ENCODE results near the gene HIRIP3. TPM values are rescaled to one million over a fixed set of nuclear protein-coding genes. Genes with fewer than 3 reads are reported as not detected.

Gene HIRIP3
- total and polyA plus RNA-seq, 8 donors = 1.8 to 14.8 (median 11.3) TPM

DNA sequence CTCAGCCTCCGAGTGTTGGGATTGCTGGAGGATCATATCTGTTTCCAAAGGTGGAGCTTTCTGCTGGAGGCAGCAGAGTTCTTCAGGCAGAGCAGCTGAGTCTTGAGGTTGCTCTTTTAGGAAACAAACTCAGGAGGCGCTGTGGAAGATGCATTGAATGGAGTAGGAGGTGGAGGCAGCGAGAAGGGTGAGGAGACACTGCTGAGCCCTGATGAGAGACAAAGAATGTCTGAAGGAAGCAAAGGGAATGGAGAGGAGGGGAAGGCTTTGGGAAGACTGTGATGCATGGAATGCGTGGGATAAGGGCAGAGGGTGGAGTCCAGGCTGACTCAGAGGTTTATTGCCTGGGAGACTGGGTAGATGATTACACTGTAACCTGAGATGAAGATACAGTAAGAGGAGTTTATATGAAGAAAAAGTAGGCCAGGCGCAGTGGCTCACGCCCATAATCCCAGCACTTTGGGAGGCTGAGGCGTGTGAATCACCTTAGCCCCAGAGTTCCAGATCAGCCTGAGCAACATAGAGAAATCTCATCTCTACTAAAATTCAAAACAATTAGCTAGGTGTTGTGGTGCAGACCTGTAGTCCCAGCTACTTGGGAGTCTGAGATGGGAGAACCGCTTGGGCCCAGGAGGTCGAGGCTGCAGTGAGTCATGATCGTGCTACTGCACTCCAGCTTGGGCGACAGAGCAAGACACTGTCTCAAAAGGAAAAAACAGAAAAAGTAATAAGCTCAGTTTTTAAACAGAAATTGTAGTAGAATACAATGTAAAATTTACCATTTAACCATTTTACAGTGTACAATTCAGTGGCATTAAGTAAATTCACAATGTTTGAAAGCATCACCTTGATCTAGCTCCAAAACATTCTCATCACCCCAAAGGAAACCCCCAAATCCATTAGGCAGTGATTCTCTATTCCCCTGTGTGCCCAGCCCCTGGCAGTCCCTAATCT lies 51.3 kb downstream of the HIRIP3 start:
- peaks cover 13 to 24% (median 18%) of the 10 kb centered on the region in 4 donors for H3K4me1 ChIP-seq
- TF ChIP-seq POLR2AphosphoS5 (IDR thresholded peaks at IDR 0.05) (peak in 1 of 3 donors; percentile 45), EP300 (IDR thresholded peaks at IDR 0.05) (no peak), POLR2A (IDR thresholded peaks at IDR 0.05) (no peak)
- TF ChIP-seq, protein P1, sequence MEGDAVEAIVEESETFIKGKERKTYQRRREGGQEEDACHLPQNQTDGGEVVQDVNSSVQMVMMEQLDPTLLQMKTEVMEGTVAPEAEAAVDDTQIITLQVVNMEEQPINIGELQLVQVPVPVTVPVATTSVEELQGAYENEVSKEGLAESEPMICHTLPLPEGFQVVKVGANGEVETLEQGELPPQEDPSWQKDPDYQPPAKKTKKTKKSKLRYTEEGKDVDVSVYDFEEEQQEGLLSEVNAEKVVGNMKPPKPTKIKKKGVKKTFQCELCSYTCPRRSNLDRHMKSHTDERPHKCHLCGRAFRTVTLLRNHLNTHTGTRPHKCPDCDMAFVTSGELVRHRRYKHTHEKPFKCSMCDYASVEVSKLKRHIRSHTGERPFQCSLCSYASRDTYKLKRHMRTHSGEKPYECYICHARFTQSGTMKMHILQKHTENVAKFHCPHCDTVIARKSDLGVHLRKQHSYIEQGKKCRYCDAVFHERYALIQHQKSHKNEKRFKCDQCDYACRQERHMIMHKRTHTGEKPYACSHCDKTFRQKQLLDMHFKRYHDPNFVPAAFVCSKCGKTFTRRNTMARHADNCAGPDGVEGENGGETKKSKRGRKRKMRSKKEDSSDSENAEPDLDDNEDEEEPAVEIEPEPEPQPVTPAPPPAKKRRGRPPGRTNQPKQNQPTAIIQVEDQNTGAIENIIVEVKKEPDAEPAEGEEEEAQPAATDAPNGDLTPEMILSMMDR (IDR thresholded peaks at IDR 0.05) = no peak
- peak overlapping the region; percentile 9 to 74 (median 46) for H3K27ac ChIP-seq
- no peak overlapping the region for H3K4me3 ChIP-seq
- DNase-seq = peak; percentile 41 to 93
- H3K36me3 ChIP-seq = no peaks in the 10 kb centered on the region
- 30 to 47% (median 35%) methylated on average over 10 to 11 of the region's 11 CpGs for WGBS, 5 donors
- peaks cover 0 to 5% (median 0%) of the 10 kb centered on the region in 4 donors for H3K9me3 ChIP-seq
- no peaks in the 10 kb centered on the region for H3K27me3 ChIP-seq
- intact Hi-C loops (cut with DNase I; ENCODE audit: low total_unique reads) = no loop called here

Other genes starting within 250 kb of the HIRIP3 start
- gene C16orf54, start 249.6 kb downstream of the HIRIP3 start, total RNA-seq = 1 to 10 TPM in 2 of 5 donors, under 1 TPM in 1, not detected in 2; 0.37 to 3.5 (median 2.3) TPM
- under 1 TPM; 0.48 to 1.00 (median 0.92) TPM for gene C16orf54, start 249.6 kb downstream of the HIRIP3 start, polyA plus RNA-seq
- 10 to 100 TPM in 1 of 5 donors, 1 to 10 TPM in 1, not detected in 3; 1.1 to 33.6 TPM for gene ZG16, start 217.4 kb downstream of the HIRIP3 start, total RNA-seq
- under 1 TPM in 1 of 3 donors, not detected in 2; 0.76 TPM for gene ZG16, start 217.4 kb downstream of the HIRIP3 start, polyA plus RNA-seq
- gene KIF22, start 204.9 kb downstream of the HIRIP3 start, total RNA-seq = 100 to 1,000 TPM in 1 of 5 donors, 10 to 100 TPM in 4; 11.1 to 229 (median 26.8) TPM
- 10 to 100 TPM; 53.6 to 88.5 (median 59.2) TPM for gene KIF22, start 204.9 kb downstream of the HIRIP3 start, polyA plus RNA-seq
- gene MAZ, start 189.1 kb downstream of the HIRIP3 start, total RNA-seq = 100 to 1,000 TPM in 4 of 5 donors, 10 to 100 TPM in 1; 11.7 to 865 (median 117) TPM
- gene MAZ, start 189.1 kb downstream of the HIRIP3 start, polyA plus RNA-seq = 100 to 1,000 TPM in 2 of 3 donors, 10 to 100 TPM in 1; 79.9 to 160 (median 102) TPM
- 10 to 100 TPM in 1 of 5 donors, 1 to 10 TPM in 2, not detected in 2; 4.0 to 17.4 (median 4.6) TPM for gene PRRT2, start 183.4 kb downstream of the HIRIP3 start, total RNA-seq
- gene PRRT2, start 183.4 kb downstream of the HIRIP3 start, polyA plus RNA-seq = under 1 TPM in 2 of 3 donors, not detected in 1; 0.62 to 0.83 TPM
- 100 to 1,000 TPM in 1 of 5 donors, 10 to 100 TPM in 3, 1 to 10 TPM in 1; 7.1 to 124 (median 19.8) TPM for gene PAGR1, start 179.5 kb downstream of the HIRIP3 start, total RNA-seq
- gene PAGR1, start 179.5 kb downstream of the HIRIP3 start, polyA plus RNA-seq = 10 to 100 TPM; 24.0 to 31.6 (median 27.1) TPM
- 100 to 1,000 TPM in 4 of 5 donors, 10 to 100 TPM in 1; 92.2 to 453 (median 154) TPM for gene MVP, start 175.2 kb downstream of the HIRIP3 start, total RNA-seq
- 100 to 1,000 TPM; 101 to 122 (median 116) TPM for gene MVP, start 175.2 kb downstream of the HIRIP3 start, polyA plus RNA-seq
- gene CDIPT, start 132.4 kb downstream of the HIRIP3 start, total RNA-seq = 10 to 100 TPM in 4 of 5 donors, 1 to 10 TPM in 1; 2.3 to 91.5 (median 54.5) TPM
- gene CDIPT, start 132.4 kb downstream of the HIRIP3 start, polyA plus RNA-seq = 10 to 100 TPM; 51.6 to 72.6 (median 53.9) TPM
- gene SEZ6L2, start 96.1 kb downstream of the HIRIP3 start, total RNA-seq = 10 to 100 TPM in 2 of 5 donors, 1 to 10 TPM in 2, not detected in 1; 6.2 to 31.4 (median 12.0) TPM
- gene SEZ6L2, start 96.1 kb downstream of the HIRIP3 start, polyA plus RNA-seq = 1 to 10 TPM; 1.5 to 7.7 (median 7.6) TPM
- gene ASPHD1, start 95.1 kb downstream of the HIRIP3 start, total RNA-seq = 10 to 100 TPM in 1 of 5 donors, 1 to 10 TPM in 2, not detected in 2; 4.5 to 11.0 (median 8.4) TPM
- gene ASPHD1, start 95.1 kb downstream of the HIRIP3 start, polyA plus RNA-seq = 10 to 100 TPM; 11.6 to 29.8 (median 15.7) TPM
- 100 to 1,000 TPM in 1 of 5 donors, 10 to 100 TPM in 4; 15.4 to 182 (median 35.3) TPM for gene KCTD13, start 69.4 kb downstream of the HIRIP3 start, total RNA-seq
- gene KCTD13, start 69.4 kb downstream of the HIRIP3 start, polyA plus RNA-seq = 10 to 100 TPM in 1 of 3 donors, 1 to 10 TPM in 2; 6.3 to 14.3 (median 7.4) TPM
- 100 to 1,000 TPM in 1 of 5 donors, 10 to 100 TPM in 4; 32.1 to 238 (median 60.5) TPM for gene TMEM219, start 33.5 kb downstream of the HIRIP3 start, total RNA-seq
- gene TMEM219, start 33.5 kb downstream of the HIRIP3 start, polyA plus RNA-seq = 100 to 1,000 TPM; 190 to 286 (median 212) TPM
- gene TAOK2, start 21.7 kb downstream of the HIRIP3 start, total RNA-seq = 100 to 1,000 TPM in 1 of 5 donors, 10 to 100 TPM in 4; 33.8 to 135 (median 36.6) TPM
- 10 to 100 TPM; 12.5 to 22.6 (median 14.5) TPM for gene TAOK2, start 21.7 kb downstream of the HIRIP3 start, polyA plus RNA-seq
- gene INO80E, start 624 bp upstream of the HIRIP3 start, total RNA-seq = 100 to 1,000 TPM in 1 of 5 donors, 10 to 100 TPM in 3, 1 to 10 TPM in 1; 3.5 to 319 (median 18.2) TPM
- 100 to 1,000 TPM in 1 of 3 donors, 10 to 100 TPM in 2; 45.7 to 109 (median 59.0) TPM for gene INO80E, start 624 bp upstream of the HIRIP3 start, polyA plus RNA-seq
- 10 to 100 TPM in 1 of 5 donors, under 1 TPM in 1, not detected in 3; 0.72 to 20.9 TPM for gene DOC2A, start 15.4 kb upstream of the HIRIP3 start, total RNA-seq
- gene DOC2A, start 15.4 kb upstream of the HIRIP3 start, polyA plus RNA-seq = 1 to 10 TPM in 1 of 3 donors, under 1 TPM in 1, not detected in 1; 0.75 to 2.8 TPM
- not detected for gene C16orf92, start 27.6 kb upstream of the HIRIP3 start, total RNA-seq
- gene C16orf92, start 27.6 kb upstream of the HIRIP3 start, polyA plus RNA-seq = not detected
- under 1 TPM in 1 of 5 donors, not detected in 4; 0.92 TPM for gene TLCD3B, start 35.7 kb upstream of the HIRIP3 start, total RNA-seq
- under 1 TPM in 1 of 3 donors, not detected in 2; 0.18 TPM for gene TLCD3B, start 35.7 kb upstream of the HIRIP3 start, polyA plus RNA-seq
- gene ALDOA, start 70.1 kb upstream of the HIRIP3 start, total RNA-seq = 1,000 to 10,000 TPM in 1 of 5 donors, 100 to 1,000 TPM in 4; 180 to 2,515 (median 698) TPM
- 1,000 to 10,000 TPM in 1 of 3 donors, 100 to 1,000 TPM in 2; 740 to 1,310 (median 887) TPM for gene ALDOA, start 70.1 kb upstream of the HIRIP3 start, polyA plus RNA-seq
- 10 to 100 TPM; 21.4 to 86.1 (median 63.6) TPM for gene PPP4C, start 80.4 kb upstream of the HIRIP3 start, total RNA-seq
- 100 to 1,000 TPM in 1 of 3 donors, 10 to 100 TPM in 2; 76.1 to 118 (median 93.3) TPM for gene PPP4C, start 80.4 kb upstream of the HIRIP3 start, polyA plus RNA-seq
- 10 to 100 TPM in 1 of 5 donors, 1 to 10 TPM in 1, not detected in 3; 3.8 to 25.0 TPM for gene TBX6, start 96.3 kb upstream of the HIRIP3 start, total RNA-seq
- 1 to 10 TPM; 1.1 to 2.5 (median 2.1) TPM for gene TBX6, start 96.3 kb upstream of the HIRIP3 start, polyA plus RNA-seq
- gene YPEL3, start 100.6 kb upstream of the HIRIP3 start, total RNA-seq = 100 to 1,000 TPM in 1 of 5 donors, 10 to 100 TPM in 4; 13.9 to 116 (median 37.9) TPM
- 100 to 1,000 TPM; 103 to 162 (median 111) TPM for gene YPEL3, start 100.6 kb upstream of the HIRIP3 start, polyA plus RNA-seq
- gene GDPD3, start 117.9 kb upstream of the HIRIP3 start, total RNA-seq = 100 to 1,000 TPM in 1 of 5 donors, 1 to 10 TPM in 4; 1.8 to 178 (median 7.2) TPM
- 10 to 100 TPM in 1 of 3 donors, 1 to 10 TPM in 2; 4.4 to 15.9 (median 4.6) TPM for gene GDPD3, start 117.9 kb upstream of the HIRIP3 start, polyA plus RNA-seq
- gene MAPK3, start 127.6 kb upstream of the HIRIP3 start, total RNA-seq = 100 to 1,000 TPM in 3 of 5 donors, 10 to 100 TPM in 2; 21.5 to 290 (median 111) TPM
- 100 to 1,000 TPM in 1 of 3 donors, 10 to 100 TPM in 2; 39.9 to 203 (median 68.2) TPM for gene MAPK3, start 127.6 kb upstream of the HIRIP3 start, polyA plus RNA-seq
- 10 to 100 TPM; 13.0 to 30.3 (median 18.7) TPM for gene CORO1A, start 188.0 kb upstream of the HIRIP3 start, total RNA-seq
- gene CORO1A, start 188.0 kb upstream of the HIRIP3 start, polyA plus RNA-seq = 10 to 100 TPM; 34.2 to 42.5 (median 37.3) TPM
- 100 to 1,000 TPM in 2 of 5 donors, 10 to 100 TPM in 2, not detected in 1; 21.3 to 415 (median 168) TPM for gene BOLA2B, start 198.0 kb upstream of the HIRIP3 start, total RNA-seq
- 100 to 1,000 TPM; 281 to 322 (median 321) TPM for gene BOLA2B, start 198.0 kb upstream of the HIRIP3 start, polyA plus RNA-seq
- gene SLX1A, start 198.3 kb upstream of the HIRIP3 start, total RNA-seq = 10 to 100 TPM in 3 of 5 donors, 1 to 10 TPM in 2; 2.3 to 86.9 (median 19.0) TPM
- 10 to 100 TPM; 80.8 to 86.0 (median 84.2) TPM for gene SLX1A, start 198.3 kb upstream of the HIRIP3 start, polyA plus RNA-seq
- gene SULT1A3, start 203.6 kb upstream of the HIRIP3 start, total RNA-seq = 100 to 1,000 TPM in 1 of 5 donors, 10 to 100 TPM in 3, 1 to 10 TPM in 1; 4.2 to 118 (median 63.6) TPM
- 10 to 100 TPM; 23.8 to 53.2 (median 42.2) TPM for gene SULT1A3, start 203.6 kb upstream of the HIRIP3 start, polyA plus RNA-seq

Measured in stomach (tissue), 9 donors.